ENCODE results near the gene IGF2. TPM values are rescaled to one million over a fixed set of nuclear protein-coding genes. Genes with fewer than 3 reads are reported as not detected.

IGF2 gene
- total RNA-seq, 1 donor from 2014 or later: 188 TPM

DNA sequence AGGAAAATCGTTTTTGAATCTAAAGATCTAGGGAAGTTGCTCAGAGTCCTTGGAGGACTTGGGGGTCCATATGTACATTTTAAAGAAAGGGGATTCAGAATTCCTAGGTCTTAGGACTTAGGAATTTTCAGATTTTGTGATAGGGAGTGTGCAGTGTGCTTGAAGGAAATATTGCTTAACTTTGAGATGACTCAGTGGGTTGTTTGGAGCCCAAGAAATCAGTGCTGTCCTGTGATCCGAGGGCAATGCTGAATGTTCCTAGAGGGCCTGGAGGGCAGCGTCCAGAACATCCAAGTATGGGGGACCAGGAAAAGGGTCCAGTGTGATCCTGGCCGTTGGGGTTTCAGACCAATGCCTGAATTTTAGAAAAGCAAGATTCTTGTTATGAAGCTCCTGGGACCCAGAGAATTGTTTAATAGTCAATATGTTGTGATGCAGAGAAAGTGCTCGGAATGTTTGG lies 3.1 kb upstream of the IGF2 start:
- Mint-ChIP-seq H3K4me1 (ENCODE audit: low read depth, unreplicated experiment) (no peaks in the 10 kb centered on the region), H3K4me3 (ENCODE audit: unreplicated experiment) (no peak overlapping the region), H3K36me3 (ENCODE audit: low read depth, unreplicated experiment) (no peaks in the 10 kb centered on the region), H3K9me3 (ENCODE audit: unreplicated experiment) (no peaks in the 10 kb centered on the region), H3K27ac (ENCODE audit: unreplicated experiment) (no peak overlapping the region), H3K27me3 (ENCODE audit: low read depth, unreplicated experiment) (peaks cover 61% of the 10 kb centered on the region)
- Histone ChIP-seq H3K79me2 (ENCODE audit: insufficient read depth, low read length) (no peaks in the 10 kb centered on the region), H3K27ac (ENCODE audit: low read depth, low read length) (no peak overlapping the region), H3K4me2 (ENCODE audit: low read length) (no peak overlapping the region), H3K36me3 (ENCODE audit: insufficient read depth, low read length) (no peaks in the 10 kb centered on the region), H2AFZ (ENCODE audit: low read depth, low read length) (no peak overlapping the region), H3K9me3 (ENCODE audit: insufficient read depth, low read depth, low read length) (no peaks in the 10 kb centered on the region), H3K4me1 (ENCODE audit: insufficient read depth, low read length) (no peaks in the 10 kb centered on the region), H3K9ac (ENCODE audit: low read length) (no peak overlapping the region), H3K4me3 (ENCODE audit: insufficient read depth, low read depth, low read length) (no peak overlapping the region), H3K27me3 (ENCODE audit: insufficient read depth, low read length) (peaks cover 71% of the 10 kb centered on the region), H4K20me1 (ENCODE audit: insufficient read depth, low read length) (peaks cover 10% of the 10 kb centered on the region)
- DNase-seq (ENCODE audit: low read depth): peak; percentile 6
- no peak for TF ChIP-seq EZH2 (IDR thresholded peaks at IDR 0.05; ENCODE audit: insufficient read depth, low read length)
- TF ChIP-seq, protein P1, sequence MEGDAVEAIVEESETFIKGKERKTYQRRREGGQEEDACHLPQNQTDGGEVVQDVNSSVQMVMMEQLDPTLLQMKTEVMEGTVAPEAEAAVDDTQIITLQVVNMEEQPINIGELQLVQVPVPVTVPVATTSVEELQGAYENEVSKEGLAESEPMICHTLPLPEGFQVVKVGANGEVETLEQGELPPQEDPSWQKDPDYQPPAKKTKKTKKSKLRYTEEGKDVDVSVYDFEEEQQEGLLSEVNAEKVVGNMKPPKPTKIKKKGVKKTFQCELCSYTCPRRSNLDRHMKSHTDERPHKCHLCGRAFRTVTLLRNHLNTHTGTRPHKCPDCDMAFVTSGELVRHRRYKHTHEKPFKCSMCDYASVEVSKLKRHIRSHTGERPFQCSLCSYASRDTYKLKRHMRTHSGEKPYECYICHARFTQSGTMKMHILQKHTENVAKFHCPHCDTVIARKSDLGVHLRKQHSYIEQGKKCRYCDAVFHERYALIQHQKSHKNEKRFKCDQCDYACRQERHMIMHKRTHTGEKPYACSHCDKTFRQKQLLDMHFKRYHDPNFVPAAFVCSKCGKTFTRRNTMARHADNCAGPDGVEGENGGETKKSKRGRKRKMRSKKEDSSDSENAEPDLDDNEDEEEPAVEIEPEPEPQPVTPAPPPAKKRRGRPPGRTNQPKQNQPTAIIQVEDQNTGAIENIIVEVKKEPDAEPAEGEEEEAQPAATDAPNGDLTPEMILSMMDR (IDR thresholded peaks at IDR 0.05; ENCODE audit: insufficient read depth, low read depth, low read length): no peak
- no peak for FAIRE-seq

DNA sequence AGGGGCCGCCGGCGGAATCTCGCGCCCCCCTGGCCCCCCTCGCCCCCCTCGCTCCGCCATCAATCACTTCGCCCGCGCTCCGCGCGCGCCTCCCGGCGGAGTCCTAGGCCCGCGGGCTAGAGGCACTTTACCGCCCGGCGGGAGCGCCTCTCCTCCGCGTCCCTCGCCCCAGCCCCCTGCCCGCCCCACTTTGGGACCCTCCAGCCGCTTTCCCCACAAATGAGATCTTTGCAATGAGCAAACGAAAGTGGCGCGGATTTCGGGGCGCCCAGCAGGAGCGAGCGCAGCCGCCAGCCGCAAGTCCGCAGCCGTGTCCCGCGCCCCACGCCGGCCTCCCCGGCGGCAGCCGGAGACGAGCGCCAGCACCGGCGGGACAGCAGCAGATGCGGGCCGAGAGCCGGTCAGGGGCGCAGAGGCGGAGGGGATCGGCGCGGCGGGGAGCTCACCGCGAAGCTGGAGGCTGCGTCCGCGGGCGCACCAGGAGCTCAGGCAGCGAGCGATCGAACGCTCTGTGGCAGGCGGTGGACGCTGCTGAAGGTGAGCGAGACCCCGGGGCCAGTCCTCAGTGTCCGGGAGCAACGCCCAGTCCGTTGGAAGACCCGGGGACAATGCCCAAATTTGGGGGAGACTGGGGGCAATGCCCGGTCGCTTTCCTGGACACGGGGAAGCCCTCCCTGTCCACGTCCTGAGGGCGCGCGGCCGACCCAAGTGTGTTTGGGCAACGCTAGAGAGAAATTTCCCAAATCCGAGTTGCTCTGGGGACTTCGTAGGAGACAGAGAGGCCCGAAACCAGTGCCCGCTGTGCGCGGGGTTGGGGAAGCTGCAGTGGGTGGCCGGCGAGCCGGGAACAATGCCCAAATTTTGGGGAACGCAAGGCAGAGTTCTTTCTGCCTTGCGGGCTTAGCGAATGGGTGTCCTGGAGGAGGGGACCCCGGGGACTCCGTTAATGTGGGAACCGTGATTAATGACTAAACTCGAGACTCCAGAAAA lies 1.5 kb upstream of the IGF2 start:
- no peaks in the 10 kb centered on the region for H3K36me3 Mint-ChIP-seq (ENCODE audit: low read depth, unreplicated experiment)
- Histone ChIP-seq H3K4me2 (ENCODE audit: low read length) (no peak overlapping the region), H3K4me3 (ENCODE audit: insufficient read depth, low read depth, low read length) (no peak overlapping the region), H3K27ac (ENCODE audit: low read depth, low read length) (no peak overlapping the region), H3K27me3 (ENCODE audit: insufficient read depth, low read length) (peaks cover 58% of the 10 kb centered on the region), H3K9me3 (ENCODE audit: insufficient read depth, low read depth, low read length) (no peaks in the 10 kb centered on the region), H3K36me3 (ENCODE audit: insufficient read depth, low read length) (no peaks in the 10 kb centered on the region), H3K4me1 (ENCODE audit: insufficient read depth, low read length) (no peaks in the 10 kb centered on the region), H3K79me2 (ENCODE audit: insufficient read depth, low read length) (no peaks in the 10 kb centered on the region), H2AFZ (ENCODE audit: low read depth, low read length) (no peak overlapping the region), H4K20me1 (ENCODE audit: insufficient read depth, low read length) (peaks cover 10% of the 10 kb centered on the region), H3K9ac (ENCODE audit: low read length) (no peak overlapping the region)
- FAIRE-seq (no peak), DNase-seq (ENCODE audit: low read depth) (no peak)
- H3K4me1 Mint-ChIP-seq (ENCODE audit: low read depth, unreplicated experiment): no peaks in the 10 kb centered on the region
- H3K4me3 Mint-ChIP-seq (ENCODE audit: unreplicated experiment): peak overlapping the region; percentile 29
- peak; percentile 96 for TF ChIP-seq EZH2 (IDR thresholded peaks at IDR 0.05; ENCODE audit: insufficient read depth, low read length)
- TF ChIP-seq, protein P1 (IDR thresholded peaks at IDR 0.05; ENCODE audit: insufficient read depth, low read depth, low read length): no peak
- no peak overlapping the region for H3K27ac Mint-ChIP-seq (ENCODE audit: unreplicated experiment)
- no peaks in the 10 kb centered on the region for H3K9me3 Mint-ChIP-seq (ENCODE audit: unreplicated experiment)
- peaks cover 50% of the 10 kb centered on the region for H3K27me3 Mint-ChIP-seq (ENCODE audit: low read depth, unreplicated experiment)

All from astrocyte (in vitro differentiated cells and primary cell).